B cell (primary cell): ENCODE data around the gene SSUH2. TPM values are rescaled to one million over a fixed set of nuclear protein-coding genes. Genes with fewer than 3 reads are reported as not detected.

Experiments used
- ATAC-seq: fragments of 200-7000 bp; cut with Tn5 transposase; one replicate; pipeline ENCODE4 v1.10.0; 2021; ENCODE audit warnings: low read depth, mild to moderate bottlenecking, moderate number of reproducible peaks, moderate library complexity
- CTCF ChIA-PET: fragments of 350-600 bp; sonication (Branson Sonifier 250); formaldehyde crosslinking; loops from one replicate; lab custom pipeline; 2021; ENCODE audit warnings: antibody characterized with exemption, inconsistent platforms; lab: Charles Lee
- POLR2A ChIA-PET: fragments of 350-600 bp; sonication (Branson Sonifier 250); formaldehyde crosslinking; loops from one replicate; lab custom pipeline; 2021; ENCODE audit warnings: antibody characterized with exemption; lab: Charles Lee
- DNase-seq: peaks from one replicate; pipeline ENCODE4 v3.0.0; 2013
- H2AFZ ChIP-seq: 2 replicates; pipeline ENCODE4 v1.6.1; 2012; ENCODE audit warnings: mild to moderate bottlenecking, low read depth, low read length; ENCODE audit not compliant: insufficient read depth, poor library complexity, severe bottlenecking
- H3K27ac ChIP-seq, 2 donors: 1 replicate in 1 of 2; 2 replicates in 1 of 2; pipeline ENCODE4 v1.5.1; 2012 to 2013; ENCODE audit warnings: low read length in 2 of 2, mild to moderate bottlenecking in 2 of 2, moderate library complexity in 1 of 2
- H3K27me3 ChIP-seq, 4 experiments: fragments of 200-600 bp in 1 of 4; sonication (generic) in 1 of 4; replicated peaks in 1 of 4; 1 replicate in 2 of 4; 2 replicates in 2 of 4; pipeline versions ENCODE4 v1.6.1 to v1.7.0; 2013 to 2016; ENCODE audit warnings: low read length in 3 of 4, mild to moderate bottlenecking in 2 of 4, mixed read lengths in 1 of 4, moderate library complexity in 1 of 4; ENCODE audit not compliant: insufficient read depth in 4 of 4, control insufficient read depth in 3 of 4; ENCODE audit errors: control extremely low read depth in 1 of 4
- H3K36me3 ChIP-seq, 2 experiments: replicated peaks in 1 of 2; 1 replicate in 1 of 2; 2 replicates in 1 of 2; pipeline versions ENCODE4 v1.6.1 to v1.7.1; 2013; ENCODE audit warnings: low read length in 1 of 2; ENCODE audit not compliant: insufficient read depth in 2 of 2, control insufficient read depth in 1 of 2; ENCODE audit errors: control extremely low read depth in 1 of 2, extremely low read depth in 1 of 2
- H3K4me1 ChIP-seq, 2 donors: fragments of 200-600 bp in 1 of 2; sonication (generic) in 1 of 2; 1 replicate in 1 of 2; 2 replicates in 1 of 2; pipeline versions ENCODE4 v1.5.1 to v1.6.1; 2013 to 2017; ENCODE audit warnings: low read length in 2 of 2; ENCODE audit not compliant: control insufficient read depth in 2 of 2, insufficient read depth in 2 of 2
- H3K4me2 ChIP-seq: replicated peaks from 2 replicates; pipeline ENCODE3; 2012; ENCODE audit warnings: mild to moderate bottlenecking, low read depth, low read length; ENCODE audit not compliant: poor library complexity, severe bottlenecking
- H3K4me3 ChIP-seq, 5 experiments: fragments of 200-600 bp in 1 of 5; sonication (generic) in 1 of 5; 1 replicate in 3 of 5; 2 replicates in 2 of 5; pipeline versions ENCODE4 v1.5.1 to v1.7.0; 2011 to 2016; ENCODE audit warnings: low read length in 4 of 5, mild to moderate bottlenecking in 4 of 5, low read depth in 2 of 5, control low read depth in 1 of 5, moderate library complexity in 1 of 5; ENCODE audit not compliant: insufficient read depth in 1 of 5; ENCODE audit errors: control extremely low read depth in 1 of 5, extremely low read depth in 1 of 5
- H3K79me2 ChIP-seq: fragments of 200-600 bp; sonication (generic); one replicate; pipeline ENCODE4 v1.6.0; 2016; ENCODE audit warnings: low read length; ENCODE audit not compliant: control insufficient read depth, insufficient read depth
- H3K9ac ChIP-seq: fragments of 200-600 bp; sonication (generic); 2 replicates; pipeline ENCODE4 v1.6.1; 2017; ENCODE audit warnings: mild to moderate bottlenecking, low read length, moderate library complexity
- H3K9me3 ChIP-seq, 3 donors: one replicate each; pipeline versions ENCODE4 v1.6.1 to v1.7.1; 2013; ENCODE audit warnings: low read length in 2 of 3; ENCODE audit not compliant: control insufficient read depth in 2 of 3, insufficient read depth in 1 of 3; ENCODE audit errors: control extremely low read depth in 1 of 3
- H4K20me1 ChIP-seq: 2 replicates; pipeline ENCODE4 v1.6.0; 2012; ENCODE audit warnings: mild to moderate bottlenecking, low read length; ENCODE audit not compliant: insufficient read depth, control insufficient read depth, poor library complexity, severe bottlenecking
- H3K27ac Mint-ChIP-seq: one replicate; pipeline ENCODE4 v1.8.0; 2021; ENCODE audit warnings: mixed read lengths
- H3K27me3 Mint-ChIP-seq: one replicate; pipeline ENCODE4 v1.8.0; 2021; ENCODE audit warnings: mixed read lengths
- H3K4me1 Mint-ChIP-seq: one replicate; pipeline ENCODE4 v1.8.0; 2021; ENCODE audit warnings: mixed read lengths
- H3K4me3 Mint-ChIP-seq: one replicate; pipeline ENCODE4 v1.8.0; 2021; ENCODE audit warnings: mixed read lengths
- H3K9me3 Mint-ChIP-seq: one replicate; pipeline ENCODE4 v1.8.0; 2022; ENCODE audit warnings: mixed read lengths; ENCODE audit not compliant: insufficient read depth
- EZH2 ChIP-seq: IDR thresholded peaks from 2 replicates; pipeline ENCODE4 v1.6.1; 2012; ENCODE audit warnings: borderline replicate concordance, low read depth, mild to moderate bottlenecking, moderate library complexity, low read length; ENCODE audit not compliant: insufficient read depth, poor library complexity, severe bottlenecking
- WGBS: methylation state at CpG from one replicate; pipeline ENCODE4 v1.1.5; 2013; ENCODE audit warnings: missing lambda C conversion rate; ENCODE audit not compliant: insufficient coverage; 5-methylcytosine and 5-hydroxymethylcytosine counted together
- intact Hi-C: fragments of 100-400 bp; cut with micrococcal nuclease; formaldehyde crosslinking; loops from one replicate; pipeline ENCODE4 v1.10.0; 2022
- polyA plus RNA-seq: library from polyadenylated mRNA; depleted of rRNA; stranded (reverse); fragments of >200 nt; gene quantifications from 2 replicates; pipeline ENCODE4 v1.2.3, GENCODE V29; 2012
- total RNA-seq, 2 donors: library from RNA; stranded (reverse); fragments of 120-200 nt in 1 of 2; gene quantifications; 1 replicate in 1 of 2; 2 replicates in 1 of 2; pipeline versions ENCODE4 v1.2.3 to v1.2.4, GENCODE V29; 2013 to 2022
- TF ChIP-seq, protein P1 (sequence below): fragments of 200-600 bp; IDR thresholded peaks from one replicate; pipeline ENCODE4 v1.8.0; 2022; ENCODE audit warnings: antibody characterized with exemption, mild to moderate bottlenecking

Gene SSUH2
- total and polyA plus RNA-seq, 2 donors (not counting 1 experiment from before 2014, with no cell fraction given) = not detected

- H4K20me1 ChIP-seq = no peaks in the 10 kb centered on the region
- H3K27ac ChIP-seq = no peak overlapping the region
- ATAC-seq = no peak
- ChIA-PET POLR2A (no interaction called here), CTCF (interaction anchor here (4.9 kb wide), 1 partner anchor 176 kb away, joined by 33 read pairs; no protein-coding TSS in a partner anchor)
- H3K36me3 ChIP-seq = no peaks in the 10 kb centered on the region
- no peaks in the 10 kb centered on the region for H3K79me2 ChIP-seq
- H3K4me1 ChIP-seq = peaks cover 0 to 4% of the 10 kb centered on the region in 2 donors
- no peak for TF ChIP-seq EZH2
- TF ChIP-seq, protein P1, sequence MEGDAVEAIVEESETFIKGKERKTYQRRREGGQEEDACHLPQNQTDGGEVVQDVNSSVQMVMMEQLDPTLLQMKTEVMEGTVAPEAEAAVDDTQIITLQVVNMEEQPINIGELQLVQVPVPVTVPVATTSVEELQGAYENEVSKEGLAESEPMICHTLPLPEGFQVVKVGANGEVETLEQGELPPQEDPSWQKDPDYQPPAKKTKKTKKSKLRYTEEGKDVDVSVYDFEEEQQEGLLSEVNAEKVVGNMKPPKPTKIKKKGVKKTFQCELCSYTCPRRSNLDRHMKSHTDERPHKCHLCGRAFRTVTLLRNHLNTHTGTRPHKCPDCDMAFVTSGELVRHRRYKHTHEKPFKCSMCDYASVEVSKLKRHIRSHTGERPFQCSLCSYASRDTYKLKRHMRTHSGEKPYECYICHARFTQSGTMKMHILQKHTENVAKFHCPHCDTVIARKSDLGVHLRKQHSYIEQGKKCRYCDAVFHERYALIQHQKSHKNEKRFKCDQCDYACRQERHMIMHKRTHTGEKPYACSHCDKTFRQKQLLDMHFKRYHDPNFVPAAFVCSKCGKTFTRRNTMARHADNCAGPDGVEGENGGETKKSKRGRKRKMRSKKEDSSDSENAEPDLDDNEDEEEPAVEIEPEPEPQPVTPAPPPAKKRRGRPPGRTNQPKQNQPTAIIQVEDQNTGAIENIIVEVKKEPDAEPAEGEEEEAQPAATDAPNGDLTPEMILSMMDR = no peak
- DNase-seq = no peak
- no peak overlapping the region for H2AFZ ChIP-seq
- Mint-ChIP-seq H3K4me1 (peaks cover 10% of the 10 kb centered on the region), H3K27ac (no peak overlapping the region), H3K4me3 (no peak overlapping the region), H3K27me3 (no peaks in the 10 kb centered on the region), H3K9me3 (no peaks in the 10 kb centered on the region)
- H3K27me3 ChIP-seq = peaks cover 0 to 7% (median 0%) of the 10 kb centered on the region in 4 experiments
- H3K4me3 ChIP-seq = no peak overlapping the region
- no peak overlapping the region for H3K9ac ChIP-seq
- 95% methylated on average over 5 of the region's 7 CpGs for WGBS
- intact Hi-C loops = no loop called here
- peaks cover 0 to 18% (median 0%) of the 10 kb centered on the region in 3 donors for H3K9me3 ChIP-seq
- no peak overlapping the region for H3K4me2 ChIP-seq
These were observed 25.1 kb downstream of the SSUH2 start for GRCh38 chr3:8619548-8619947.

DNA sequence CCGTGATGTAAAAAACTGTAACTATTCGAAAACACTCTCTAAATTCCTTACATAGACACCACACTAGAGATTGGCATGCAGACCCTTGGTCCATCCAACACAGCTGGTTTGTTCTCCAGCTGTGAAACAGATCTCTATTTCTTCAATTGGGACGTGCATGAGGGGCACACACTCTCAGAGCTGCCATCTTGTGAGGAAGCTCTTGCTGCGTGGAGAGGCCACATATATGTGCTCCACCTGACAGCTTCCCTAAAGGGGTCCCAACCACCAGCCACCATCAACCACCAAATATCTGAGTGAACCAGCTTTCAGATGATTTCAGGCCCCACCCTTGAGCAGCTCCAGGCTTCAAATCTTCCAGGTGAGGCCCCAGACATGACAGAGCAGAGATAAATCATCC is 25.6 kb downstream of the SSUH2 start:
- WGBS = 94% methylated on average over 4 of the region's 4 CpGs
- Histone ChIP-seq H3K9ac (no peak overlapping the region), H3K36me3 (no peaks in the 10 kb centered on the region), H3K79me2 (no peaks in the 10 kb centered on the region), H4K20me1 (no peaks in the 10 kb centered on the region), H2AFZ (no peak overlapping the region), H3K27ac (no peak overlapping the region), H3K9me3 (peaks cover 0 to 18% (median 0%) of the 10 kb centered on the region in 3 donors), H3K4me1 (peaks cover 0 to 4% of the 10 kb centered on the region in 2 donors), H3K4me3 (no peak overlapping the region), H3K27me3 (peaks cover 0 to 7% (median 0%) of the 10 kb centered on the region in 4 experiments), H3K4me2 (no peak overlapping the region)
- no peaks in the 10 kb centered on the region for H3K27me3 Mint-ChIP-seq
- ATAC-seq (no peak), DNase-seq (no peak)
- peaks cover 10% of the 10 kb centered on the region for H3K4me1 Mint-ChIP-seq
- H3K27ac Mint-ChIP-seq = no peak overlapping the region
- no peaks in the 10 kb centered on the region for H3K9me3 Mint-ChIP-seq
- TF ChIP-seq, protein P1 = no peak
- TF ChIP-seq EZH2 = no peak
- POLR2A ChIA-PET = no interaction called here
- intact Hi-C loops = no loop called here
- CTCF ChIA-PET = interaction anchor here (4.9 kb wide), 1 partner anchor 175 kb away, joined by 33 read pairs; no protein-coding TSS in a partner anchor
- H3K4me3 Mint-ChIP-seq = no peak overlapping the region
